GM21447 (cell line): Measurements from ENCODE around the gene TSC2.
"Not testable (repeated sequence)": the region's sequence is repeated elsewhere in the genome, so short reads cannot be mapped to it uniquely, and the experiment has no call there.

Source experiments
- ATAC-seq: cut with Tn5 transposase; IDR thresholded peaks from one replicate; pipeline ENCODE4 v1.9.1; 2021; ENCODE audit not compliant: unreplicated experiment

TSC2 gene

GRCh38 chr16:2135770-2136490 is 88.1 kb downstream of the TSC2 start, which contains the start of gene PKD1:
Gene PKD1, minus strand, starts transcription at chr16:2135898. Its CDS starts 209 bp downstream, at chr16:2135689.
- ATAC-seq = not testable (repeated sequence)
